HepG2 (cell line): ENCODE data around the gene GALNT10.

Source experiments
- GTF3A ChIP-seq: sonication (generic); formaldehyde crosslinking; conservative IDR thresholded peaks from 2 replicates; pipeline ENCODE4 v1.4.0; 2020; ENCODE audit warnings: mild to moderate bottlenecking, missing genetic modification reagents
- YEATS2 ChIP-seq: sonication (generic); formaldehyde crosslinking; IDR thresholded peaks from 2 replicates; pipeline ENCODE4 v1.4.0; 2020; ENCODE audit warnings: missing genetic modification reagents, borderline replicate concordance
- ZNF773 ChIP-seq: sonication (generic); formaldehyde crosslinking; IDR thresholded peaks from 2 replicates; pipeline ENCODE4 v1.4.0; 2020; ENCODE audit warnings: missing genetic modification reagents, borderline replicate concordance
- TF ChIP-seq, protein P1 (sequence below): sonication (generic); formaldehyde crosslinking; IDR thresholded peaks from 2 replicates; pipeline ENCODE4 v1.4.0; 2020; ENCODE audit warnings: missing genetic modification reagents
- TF ChIP-seq, protein P2 (sequence below): sonication (generic); formaldehyde crosslinking; IDR thresholded peaks from 2 replicates; pipeline ENCODE4 v1.4.0; 2020; ENCODE audit warnings: missing genetic modification reagents

DNA sequence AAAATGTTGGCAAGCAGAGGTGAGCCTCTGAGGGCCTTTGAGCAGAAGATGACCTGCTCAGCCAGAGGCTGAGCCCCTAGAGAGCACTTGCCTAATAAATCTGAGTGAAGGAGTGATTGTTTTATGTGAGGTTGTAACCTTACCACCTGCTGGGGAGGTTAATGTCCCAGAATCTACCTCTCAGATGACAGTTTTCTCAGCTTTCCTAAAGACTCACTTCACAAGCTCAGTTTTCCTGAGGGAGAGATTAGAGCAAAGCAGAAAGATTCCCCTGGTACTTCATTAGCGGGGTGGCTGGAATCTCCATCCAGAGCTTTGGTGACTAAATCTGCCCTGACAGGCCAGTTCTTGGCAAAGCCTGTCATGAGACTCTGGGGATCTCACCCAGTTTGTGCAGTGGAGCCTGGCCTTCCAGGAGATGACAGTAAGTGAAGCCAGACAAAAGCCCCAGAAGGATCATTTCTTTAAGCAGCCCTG, 48.8 kb upstream of the GALNT10 start:
- TF ChIP-seq GTF3A (CRISPR knock-in tag) = no peak
- TF ChIP-seq YEATS2 = no peak
- no peak for TF ChIP-seq ZNF773 (CRISPR knock-in tag)
- TF ChIP-seq, protein P1, sequence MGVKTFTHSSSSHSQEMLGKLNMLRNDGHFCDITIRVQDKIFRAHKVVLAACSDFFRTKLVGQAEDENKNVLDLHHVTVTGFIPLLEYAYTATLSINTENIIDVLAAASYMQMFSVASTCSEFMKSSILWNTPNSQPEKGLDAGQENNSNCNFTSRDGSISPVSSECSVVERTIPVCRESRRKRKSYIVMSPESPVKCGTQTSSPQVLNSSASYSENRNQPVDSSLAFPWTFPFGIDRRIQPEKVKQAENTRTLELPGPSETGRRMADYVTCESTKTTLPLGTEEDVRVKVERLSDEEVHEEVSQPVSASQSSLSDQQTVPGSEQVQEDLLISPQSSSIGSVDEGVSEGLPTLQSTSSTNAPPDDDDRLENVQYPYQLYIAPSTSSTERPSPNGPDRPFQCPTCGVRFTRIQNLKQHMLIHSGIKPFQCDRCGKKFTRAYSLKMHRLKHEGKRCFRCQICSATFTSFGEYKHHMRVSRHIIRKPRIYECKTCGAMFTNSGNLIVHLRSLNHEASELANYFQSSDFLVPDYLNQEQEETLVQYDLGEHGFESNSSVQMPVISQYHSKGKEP (CRISPR knock-in tag) = no peak
- TF ChIP-seq, protein P2, sequence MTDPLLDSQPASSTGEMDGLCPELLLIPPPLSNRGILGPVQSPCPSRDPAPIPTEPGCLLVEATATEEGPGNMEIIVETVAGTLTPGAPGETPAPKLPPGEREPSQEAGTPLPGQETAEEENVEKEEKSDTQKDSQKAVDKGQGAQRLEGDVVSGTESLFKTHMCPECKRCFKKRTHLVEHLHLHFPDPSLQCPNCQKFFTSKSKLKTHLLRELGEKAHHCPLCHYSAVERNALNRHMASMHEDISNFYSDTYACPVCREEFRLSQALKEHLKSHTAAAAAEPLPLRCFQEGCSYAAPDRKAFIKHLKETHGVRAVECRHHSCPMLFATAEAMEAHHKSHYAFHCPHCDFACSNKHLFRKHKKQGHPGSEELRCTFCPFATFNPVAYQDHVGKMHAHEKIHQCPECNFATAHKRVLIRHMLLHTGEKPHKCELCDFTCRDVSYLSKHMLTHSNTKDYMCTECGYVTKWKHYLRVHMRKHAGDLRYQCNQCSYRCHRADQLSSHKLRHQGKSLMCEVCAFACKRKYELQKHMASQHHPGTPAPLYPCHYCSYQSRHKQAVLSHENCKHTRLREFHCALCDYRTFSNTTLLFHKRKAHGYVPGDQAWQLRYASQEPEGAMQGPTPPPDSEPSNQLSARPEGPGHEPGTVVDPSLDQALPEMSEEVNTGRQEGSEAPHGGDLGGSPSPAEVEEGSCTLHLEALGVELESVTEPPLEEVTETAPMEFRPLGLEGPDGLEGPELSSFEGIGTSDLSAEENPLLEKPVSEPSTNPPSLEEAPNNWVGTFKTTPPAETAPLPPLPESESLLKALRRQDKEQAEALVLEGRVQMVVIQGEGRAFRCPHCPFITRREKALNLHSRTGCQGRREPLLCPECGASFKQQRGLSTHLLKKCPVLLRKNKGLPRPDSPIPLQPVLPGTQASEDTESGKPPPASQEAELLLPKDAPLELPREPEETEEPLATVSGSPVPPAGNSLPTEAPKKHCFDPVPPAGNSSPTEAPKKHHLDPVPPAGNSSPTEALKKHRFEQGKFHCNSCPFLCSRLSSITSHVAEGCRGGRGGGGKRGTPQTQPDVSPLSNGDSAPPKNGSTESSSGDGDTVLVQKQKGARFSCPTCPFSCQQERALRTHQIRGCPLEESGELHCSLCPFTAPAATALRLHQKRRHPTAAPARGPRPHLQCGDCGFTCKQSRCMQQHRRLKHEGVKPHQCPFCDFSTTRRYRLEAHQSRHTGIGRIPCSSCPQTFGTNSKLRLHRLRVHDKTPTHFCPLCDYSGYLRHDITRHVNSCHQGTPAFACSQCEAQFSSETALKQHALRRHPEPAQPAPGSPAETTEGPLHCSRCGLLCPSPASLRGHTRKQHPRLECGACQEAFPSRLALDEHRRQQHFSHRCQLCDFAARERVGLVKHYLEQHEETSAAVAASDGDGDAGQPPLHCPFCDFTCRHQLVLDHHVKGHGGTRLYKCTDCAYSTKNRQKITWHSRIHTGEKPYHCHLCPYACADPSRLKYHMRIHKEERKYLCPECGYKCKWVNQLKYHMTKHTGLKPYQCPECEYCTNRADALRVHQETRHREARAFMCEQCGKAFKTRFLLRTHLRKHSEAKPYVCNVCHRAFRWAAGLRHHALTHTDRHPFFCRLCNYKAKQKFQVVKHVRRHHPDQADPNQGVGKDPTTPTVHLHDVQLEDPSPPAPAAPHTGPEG (CRISPR knock-in tag) = no peak
